ENCODE results near the gene TNPO3. TPM values are rescaled to one million over a fixed set of nuclear protein-coding genes. Genes with fewer than 3 reads are reported as not detected.

Gene TNPO3
- total RNA-seq, 1 donor from 2014 or later, result 42.6 TPM

DNA sequence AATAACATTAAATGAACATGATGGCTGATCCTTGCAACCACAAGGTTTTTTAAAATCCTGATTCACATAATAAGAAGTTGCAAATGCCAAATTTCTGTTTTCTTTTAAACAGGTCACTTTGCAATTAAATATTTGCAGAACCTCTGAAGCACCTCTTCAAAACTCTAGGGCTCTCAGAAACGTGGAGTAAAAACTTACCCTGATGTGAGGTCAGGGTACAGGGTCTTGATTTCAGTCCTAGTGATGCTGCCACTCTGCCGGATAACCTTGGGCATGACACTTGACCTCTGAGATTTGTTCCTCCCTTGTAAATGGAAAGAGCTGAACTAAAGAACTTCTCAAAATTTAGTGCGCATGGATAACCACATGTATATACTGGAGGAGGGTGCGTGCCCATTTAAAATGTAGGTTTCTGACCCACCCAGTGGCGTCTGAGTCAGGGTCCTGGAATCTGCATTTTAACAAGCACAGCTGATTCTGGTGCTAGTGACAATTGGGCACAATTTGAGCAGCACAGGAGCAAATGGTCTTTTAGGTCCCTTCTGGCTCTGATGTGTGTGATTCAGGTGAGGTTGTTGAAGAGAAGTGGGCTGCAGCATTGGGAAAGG is 35.5 kb upstream of the TNPO3 start:
- no peak overlapping the region for H3K4me3 Mint-ChIP-seq (ENCODE audit: unreplicated experiment)
- no peak for DNase-seq (ENCODE audit: low spot score)
- H3K36me3 Mint-ChIP-seq (ENCODE audit: low read depth, unreplicated experiment), result no peaks in the 10 kb centered on the region
- H3K9me3 Mint-ChIP-seq (ENCODE audit: unreplicated experiment), result no peaks in the 10 kb centered on the region
- TF ChIP-seq, protein P1, sequence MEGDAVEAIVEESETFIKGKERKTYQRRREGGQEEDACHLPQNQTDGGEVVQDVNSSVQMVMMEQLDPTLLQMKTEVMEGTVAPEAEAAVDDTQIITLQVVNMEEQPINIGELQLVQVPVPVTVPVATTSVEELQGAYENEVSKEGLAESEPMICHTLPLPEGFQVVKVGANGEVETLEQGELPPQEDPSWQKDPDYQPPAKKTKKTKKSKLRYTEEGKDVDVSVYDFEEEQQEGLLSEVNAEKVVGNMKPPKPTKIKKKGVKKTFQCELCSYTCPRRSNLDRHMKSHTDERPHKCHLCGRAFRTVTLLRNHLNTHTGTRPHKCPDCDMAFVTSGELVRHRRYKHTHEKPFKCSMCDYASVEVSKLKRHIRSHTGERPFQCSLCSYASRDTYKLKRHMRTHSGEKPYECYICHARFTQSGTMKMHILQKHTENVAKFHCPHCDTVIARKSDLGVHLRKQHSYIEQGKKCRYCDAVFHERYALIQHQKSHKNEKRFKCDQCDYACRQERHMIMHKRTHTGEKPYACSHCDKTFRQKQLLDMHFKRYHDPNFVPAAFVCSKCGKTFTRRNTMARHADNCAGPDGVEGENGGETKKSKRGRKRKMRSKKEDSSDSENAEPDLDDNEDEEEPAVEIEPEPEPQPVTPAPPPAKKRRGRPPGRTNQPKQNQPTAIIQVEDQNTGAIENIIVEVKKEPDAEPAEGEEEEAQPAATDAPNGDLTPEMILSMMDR (IDR thresholded peaks at IDR 0.05; ENCODE audit: unreplicated experiment), result no peak
- peaks cover 6% of the 10 kb centered on the region for H3K27me3 Mint-ChIP-seq (ENCODE audit: unreplicated experiment)
- no peaks in the 10 kb centered on the region for H3K4me1 Mint-ChIP-seq (ENCODE audit: unreplicated experiment)
- no peak overlapping the region for H3K27ac Mint-ChIP-seq (ENCODE audit: unreplicated experiment)

DNA sequence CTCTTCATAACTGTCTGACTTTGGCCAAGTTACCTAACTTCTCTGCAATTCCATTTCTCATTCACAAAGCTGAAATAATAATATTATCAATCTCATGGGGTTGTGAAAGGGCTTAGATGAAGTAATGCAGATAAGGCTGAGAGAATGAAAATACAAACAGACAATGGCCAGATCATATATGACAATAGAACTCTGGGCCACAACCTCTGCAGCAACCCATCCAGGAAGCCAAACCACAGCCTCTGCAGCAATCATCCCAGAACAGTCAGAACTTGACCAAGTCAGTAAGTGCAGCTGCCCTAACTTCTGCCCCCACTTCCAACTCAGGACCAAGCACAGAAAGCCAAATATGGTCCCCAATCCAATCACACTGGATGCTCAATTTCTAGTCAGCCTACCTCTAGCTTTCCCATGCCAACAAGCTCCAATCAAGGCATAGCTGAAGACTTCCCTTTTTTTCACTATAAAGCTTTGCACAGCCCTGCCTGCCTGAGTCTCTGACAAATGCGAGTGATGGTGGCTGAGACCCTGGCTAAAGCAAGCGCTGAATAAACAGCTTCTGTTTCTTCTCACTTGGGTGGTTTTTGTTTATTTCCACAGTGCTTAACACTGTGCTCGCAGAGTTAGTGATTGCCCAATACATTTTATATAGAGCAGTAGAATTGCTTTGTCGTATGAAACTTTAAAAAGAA is 34.8 kb upstream of the TNPO3 start:
- H3K4me3 Mint-ChIP-seq (ENCODE audit: unreplicated experiment), result no peak overlapping the region
- TF ChIP-seq, protein P1 (IDR thresholded peaks at IDR 0.05; ENCODE audit: unreplicated experiment), result no peak
- no peak for DNase-seq (ENCODE audit: low spot score)
- peaks cover 6% of the 10 kb centered on the region for H3K27me3 Mint-ChIP-seq (ENCODE audit: unreplicated experiment)
- no peaks in the 10 kb centered on the region for H3K36me3 Mint-ChIP-seq (ENCODE audit: low read depth, unreplicated experiment)
- no peak overlapping the region for H3K27ac Mint-ChIP-seq (ENCODE audit: unreplicated experiment)
- no peaks in the 10 kb centered on the region for H3K9me3 Mint-ChIP-seq (ENCODE audit: unreplicated experiment)
- no peaks in the 10 kb centered on the region for H3K4me1 Mint-ChIP-seq (ENCODE audit: unreplicated experiment)

DNA sequence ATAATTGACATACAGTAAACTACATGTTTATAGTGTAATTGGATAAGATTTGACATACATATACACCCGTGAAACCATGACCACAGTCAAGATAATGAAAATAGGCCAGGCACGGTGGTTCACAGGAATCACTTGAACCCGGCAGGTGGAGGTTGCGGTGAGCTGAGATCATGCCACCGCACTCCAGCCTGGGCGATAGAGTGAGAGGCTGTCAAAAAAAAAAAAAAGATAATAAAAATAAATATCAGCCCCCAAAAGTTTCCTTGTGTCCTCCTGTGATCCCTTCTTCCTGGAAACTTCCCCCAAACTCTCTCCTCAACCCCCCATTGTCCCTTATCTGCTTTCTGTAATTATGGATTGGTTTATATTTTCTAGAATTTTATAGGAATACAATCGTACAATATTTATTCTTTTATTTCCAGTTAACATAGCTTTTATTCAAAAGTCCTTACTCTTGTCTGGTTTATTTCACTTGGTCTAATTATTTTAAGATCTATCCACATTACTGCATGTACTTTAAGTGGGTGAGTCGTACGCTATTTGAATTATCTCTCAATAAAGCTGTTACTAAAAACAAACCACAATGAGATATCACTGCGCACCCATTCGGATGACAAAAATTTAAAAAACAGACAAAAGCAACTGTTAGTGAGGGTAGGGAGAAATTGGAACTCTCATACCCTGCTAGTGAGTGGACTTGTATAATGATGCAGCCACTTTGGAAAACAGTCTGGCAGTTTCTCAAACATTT is 30.1 kb upstream of the TNPO3 start:
- H3K4me3 Mint-ChIP-seq (ENCODE audit: unreplicated experiment), result no peak overlapping the region
- H3K4me1 Mint-ChIP-seq (ENCODE audit: unreplicated experiment), result no peaks in the 10 kb centered on the region
- no peaks in the 10 kb centered on the region for H3K9me3 Mint-ChIP-seq (ENCODE audit: unreplicated experiment)
- H3K27ac Mint-ChIP-seq (ENCODE audit: unreplicated experiment), result no peak overlapping the region
- DNase-seq (ENCODE audit: low spot score), result no peak
- H3K27me3 Mint-ChIP-seq (ENCODE audit: unreplicated experiment), result no peaks in the 10 kb centered on the region
- no peaks in the 10 kb centered on the region for H3K36me3 Mint-ChIP-seq (ENCODE audit: low read depth, unreplicated experiment)
- TF ChIP-seq, protein P1 (IDR thresholded peaks at IDR 0.05; ENCODE audit: unreplicated experiment), result no peak

DNA sequence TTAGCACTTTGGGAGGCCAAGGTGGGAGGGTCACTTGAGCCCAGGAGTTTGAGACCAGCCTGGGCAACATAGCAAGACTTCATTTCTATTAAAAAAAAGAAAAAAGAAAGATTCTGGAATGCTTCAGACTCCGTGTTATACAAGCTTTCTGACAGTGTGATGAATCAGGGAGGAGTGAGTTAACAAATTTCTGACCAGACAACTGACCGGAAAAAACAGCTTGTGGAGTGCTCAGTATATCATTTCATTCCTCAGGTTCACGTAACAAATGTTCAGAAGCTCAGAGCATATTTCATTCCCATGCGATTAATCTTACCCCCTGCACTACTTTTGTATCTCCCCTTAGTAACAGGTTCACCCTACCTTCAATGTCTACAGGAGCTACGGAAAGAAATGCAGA is 28.6 kb upstream of the TNPO3 start:
- no peaks in the 10 kb centered on the region for H3K36me3 Mint-ChIP-seq (ENCODE audit: low read depth, unreplicated experiment)
- no peak overlapping the region for H3K4me3 Mint-ChIP-seq (ENCODE audit: unreplicated experiment)
- no peak for DNase-seq (ENCODE audit: low spot score)
- H3K4me1 Mint-ChIP-seq (ENCODE audit: unreplicated experiment), result no peaks in the 10 kb centered on the region
- no peaks in the 10 kb centered on the region for H3K27me3 Mint-ChIP-seq (ENCODE audit: unreplicated experiment)
- H3K9me3 Mint-ChIP-seq (ENCODE audit: unreplicated experiment), result no peaks in the 10 kb centered on the region
- TF ChIP-seq, protein P1 (IDR thresholded peaks at IDR 0.05; ENCODE audit: unreplicated experiment), result no peak
- H3K27ac Mint-ChIP-seq (ENCODE audit: unreplicated experiment), result no peak overlapping the region

DNA sequence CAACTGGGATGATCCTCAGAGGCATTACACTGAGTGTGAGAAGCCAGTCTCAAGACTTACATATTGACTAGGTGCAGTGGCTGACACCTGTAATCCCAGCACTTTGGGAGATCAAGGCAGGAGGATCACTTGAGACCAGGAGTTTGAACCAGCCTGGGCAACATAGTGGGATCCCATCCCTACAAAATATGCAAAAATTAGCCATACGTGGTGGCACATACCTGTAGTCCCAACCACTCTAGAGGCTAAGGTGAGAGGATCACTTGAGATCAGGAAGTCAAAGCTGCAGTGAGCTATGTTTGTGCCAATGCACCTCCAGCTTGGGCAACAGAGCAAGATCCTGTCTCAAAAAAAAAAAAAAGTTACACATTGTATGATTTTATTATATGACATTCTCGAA is 23.5 kb upstream of the TNPO3 start:
- TF ChIP-seq, protein P1 (IDR thresholded peaks at IDR 0.05; ENCODE audit: unreplicated experiment), result no peak

More for the DNA sequence above, 23.5 kb upstream of the TNPO3 start:
- no peak overlapping the region for H3K4me3 Mint-ChIP-seq (ENCODE audit: unreplicated experiment)
- H3K27ac Mint-ChIP-seq (ENCODE audit: unreplicated experiment), result no peak overlapping the region
- no peaks in the 10 kb centered on the region for H3K27me3 Mint-ChIP-seq (ENCODE audit: unreplicated experiment)
- no peak for DNase-seq (ENCODE audit: low spot score)
- no peaks in the 10 kb centered on the region for H3K4me1 Mint-ChIP-seq (ENCODE audit: unreplicated experiment)
- no peaks in the 10 kb centered on the region for H3K36me3 Mint-ChIP-seq (ENCODE audit: low read depth, unreplicated experiment)
- H3K9me3 Mint-ChIP-seq (ENCODE audit: unreplicated experiment), result no peaks in the 10 kb centered on the region
